Measurements from ENCODE around the gene TADA2B. TPM values are rescaled to one million over a fixed set of nuclear protein-coding genes. Genes with fewer than 3 reads are reported as not detected.
A peak's percentile ranks its signal among the peaks of the same experiment; 100 is the strongest.

Gene TADA2B
- total RNA-seq, 2 donors from 2014 or later, result 17.3 to 17.5 TPM

- peaks cover 13% of the 10 kb centered on the region for H3K4me1 Mint-ChIP-seq
- no peaks in the 10 kb centered on the region for H3K27me3 Mint-ChIP-seq (ENCODE audit: insufficient read depth)
- TF ChIP-seq CTCF (conservative IDR thresholded peaks at IDR 0.05), result no peak
- H3K4me3 Mint-ChIP-seq, result no peak overlapping the region
- H3K9me3 Mint-ChIP-seq, result no peaks in the 10 kb centered on the region
- 94 to 100% methylated on average over 4 to 9 of the region's 9 CpGs for WGBS, 2 experiments (ENCODE audit: insufficient coverage in 1 of 2, insufficient read length in 1 of 2)
- H3K27ac ChIP-seq (ENCODE audit: low read depth, low read length), result no peak overlapping the region
- peaks cover 79% of the 10 kb centered on the region for H3K36me3 ChIP-seq (ENCODE audit: control insufficient read depth, insufficient read depth, low read length)
- H3K4me3 ChIP-seq (ENCODE audit: low read length), result no peak overlapping the region
- peaks cover 70% of the 10 kb centered on the region for H3K36me3 Mint-ChIP-seq (ENCODE audit: low read depth)
- H3K9me3 ChIP-seq (ENCODE audit: control insufficient read depth, low read length), result no peaks in the 10 kb centered on the region
- H3K9ac ChIP-seq (ENCODE audit: extremely low read depth, low read length, poor library complexity, severe bottlenecking), result no peak overlapping the region
- H3K27ac Mint-ChIP-seq, result no peak overlapping the region
- no peak for DNase-seq
- H3K27me3 ChIP-seq (ENCODE audit: control insufficient read depth, insufficient read depth, low read length, poor library complexity, severe bottlenecking), result no peaks in the 10 kb centered on the region
- peaks cover 10% of the 10 kb centered on the region for H3K4me1 ChIP-seq (ENCODE audit: control insufficient read depth, insufficient read depth, low read length)
These were observed 24.9 kb upstream of the TADA2B start for GRCh38 chr4:7018281-7018680.

- no peak overlapping the region for H3K27ac ChIP-seq (ENCODE audit: low read depth, low read length)
These were observed 23.8 kb upstream of the TADA2B start for GRCh38 chr4:7019367-7019766.

GRCh38 chr4:7020290-7020689, 22.9 kb upstream of the TADA2B start:
- TF ChIP-seq CTCF (conservative IDR thresholded peaks at IDR 0.05), result no peak
- Mint-ChIP-seq H3K36me3 (ENCODE audit: low read depth) (peaks cover 62% of the 10 kb centered on the region), H3K27me3 (ENCODE audit: insufficient read depth) (no peaks in the 10 kb centered on the region), H3K9me3 (no peaks in the 10 kb centered on the region), H3K4me3 (no peak overlapping the region), H3K27ac (peak overlapping the region; percentile 70), H3K4me1 (peaks cover 13% of the 10 kb centered on the region)
- Histone ChIP-seq H3K4me3 (ENCODE audit: low read length) (no peak overlapping the region), H3K4me1 (ENCODE audit: control insufficient read depth, insufficient read depth, low read length) (peaks cover 10% of the 10 kb centered on the region), H3K27me3 (ENCODE audit: control insufficient read depth, insufficient read depth, low read length, poor library complexity, severe bottlenecking) (no peaks in the 10 kb centered on the region), H3K9ac (ENCODE audit: extremely low read depth, low read length, poor library complexity, severe bottlenecking) (no peak overlapping the region), H3K36me3 (ENCODE audit: control insufficient read depth, insufficient read depth, low read length) (peaks cover 71% of the 10 kb centered on the region), H3K27ac (ENCODE audit: low read depth, low read length) (no peak overlapping the region), H3K9me3 (ENCODE audit: control insufficient read depth, low read length) (no peaks in the 10 kb centered on the region)
- no peak for DNase-seq
- WGBS, 2 experiments (ENCODE audit: insufficient coverage in 1 of 2, insufficient read length in 1 of 2), result 84% methylated on average over 2 of the region's 2 CpGs; no CpG with 5 or more reads in 1 of the 2 experiments

More at GRCh38 chr4:7019367-7019766, 23.8 kb upstream of the TADA2B start:
- Mint-ChIP-seq H3K9me3 (no peaks in the 10 kb centered on the region), H3K4me1 (peaks cover 13% of the 10 kb centered on the region), H3K4me3 (no peak overlapping the region), H3K27me3 (ENCODE audit: insufficient read depth) (no peaks in the 10 kb centered on the region), H3K27ac (peak overlapping the region; percentile 69), H3K36me3 (ENCODE audit: low read depth) (peaks cover 62% of the 10 kb centered on the region)
- peaks cover 10% of the 10 kb centered on the region for H3K4me1 ChIP-seq (ENCODE audit: control insufficient read depth, insufficient read depth, low read length)
- no peak overlapping the region for H3K9ac ChIP-seq (ENCODE audit: extremely low read depth, low read length, poor library complexity, severe bottlenecking)
- DNase-seq, result no peak
- no peak for TF ChIP-seq CTCF (conservative IDR thresholded peaks at IDR 0.05)
- H3K4me3 ChIP-seq (ENCODE audit: low read length), result no peak overlapping the region
- no peaks in the 10 kb centered on the region for H3K27me3 ChIP-seq (ENCODE audit: control insufficient read depth, insufficient read depth, low read length, poor library complexity, severe bottlenecking)
- 92 to 97% methylated on average over 4 to 10 of the region's 10 CpGs for WGBS, 2 experiments (ENCODE audit: insufficient coverage in 1 of 2, insufficient read length in 1 of 2)
- H3K9me3 ChIP-seq (ENCODE audit: control insufficient read depth, low read length), result no peaks in the 10 kb centered on the region
- peaks cover 73% of the 10 kb centered on the region for H3K36me3 ChIP-seq (ENCODE audit: control insufficient read depth, insufficient read depth, low read length)
